Mucosa of descending colon (tissue), 3 donors: ENCODE data around the gene RAPH1. TPM values are rescaled to one million over a fixed set of nuclear protein-coding genes. Genes with fewer than 3 reads are reported as not detected.

Source experiments
- ATAC-seq: fragments of 200-7000 bp; cut with Tn5 transposase; one replicate; pipeline ENCODE4 v1.9.1; 2020; ENCODE audit warnings: mild to moderate bottlenecking, moderate library complexity
- DNase-seq, 3 donors: peaks; one replicate each; pipeline ENCODE4 v3.0.0-alpha.2; 2020
- H3K36me3 ChIP-seq: fragments of 200-600 bp; one replicate; pipeline ENCODE4 v1.8.0; 2021; ENCODE audit warnings: low read depth, mild to moderate bottlenecking
- H3K4me1 ChIP-seq: fragments of 200-600 bp; one replicate; pipeline ENCODE4 v1.8.0; 2021; ENCODE audit warnings: low read depth, mild to moderate bottlenecking
- H3K4me3 ChIP-seq: fragments of 200-600 bp; one replicate; pipeline ENCODE4 v1.8.0; 2021; ENCODE audit warnings: mild to moderate bottlenecking
- H3K9me3 ChIP-seq: fragments of 200-600 bp; one replicate; pipeline ENCODE4 v1.8.0; 2021; ENCODE audit warnings: mild to moderate bottlenecking
- CTCF ChIP-seq: fragments of 200-600 bp; IDR thresholded peaks from one replicate; pipeline ENCODE4 v1.8.0; 2022; ENCODE audit warnings: antibody characterized with exemption, mild to moderate bottlenecking
- intact Hi-C, 2 donors: fragments of 100-400 bp; cut with DNase I in 1 of 2; cut with micrococcal nuclease in 1 of 2; formaldehyde crosslinking; loops; one replicate each; pipeline versions ENCODE4 v1.11.0 to v1.11.1; 2022; cut with DNase I, micrococcal nuclease
- long read RNA-seq, 2 donors: library from polyadenylated mRNA; unstranded; transcript quantifications; one replicate each; pipeline ENCODE4 v2.0.0, GENCODE V29; 2019 to 2021
- total RNA-seq, 3 donors: library from RNA; stranded (reverse); fragmentation: NEBNext Ultra II Directional in 2 of 3; extraction: Animal tissue kit (Norgen Biotek cat#: 25700) in 2 of 3; gene quantifications; one replicate each; pipeline versions ENCODE4 v1.2.1 to v1.2.4, GENCODE V29; 2021 to 2023
- donor health status: DM: no; HTN: no; CAD: no; lungs with moderate emphysema.
- donor health status: DM: no; HTN: no; CAD: no.
- donor health status: DM: no; HTN: yes; CAD: no.

Gene RAPH1
- total RNA-seq, result 10 to 100 TPM; 48.4 to 60.2 (median 50.4) TPM
- long read RNA-seq, donor 1, partial matches to known transcripts, result 1 of 5 reads
- long read RNA-seq, donor 1, other reads (novel, unspliced or antisense), result 4 of 5 reads
- long read RNA-seq, donor 2, partial matches to known transcripts, result 1 of 3 reads
- long read RNA-seq, donor 2, other reads (novel, unspliced or antisense), result 2 of 3 reads

GRCh38 chr2:203535078-203535783 is at the start of gene RAPH1:
Gene RAPH1 (minus strand): TSS chr2:203535301. CDS start chr2:203495353, 39,948 bp downstream.
- TF ChIP-seq CTCF, result no peak
- H3K4me1 ChIP-seq, result peaks cover 5% of the 10 kb centered on the region
- DNase-seq, result peak; percentile 90 to 93 (median 92)
- H3K36me3 ChIP-seq, result no peaks in the 10 kb centered on the region
- peak; percentile 93 for ATAC-seq
- intact Hi-C loops, result no loop called here
- no peaks in the 10 kb centered on the region for H3K9me3 ChIP-seq
- H3K4me3 ChIP-seq, result peak within 1 kb of the TSS; percentile 81

- Histone ChIP-seq H3K4me1 (peaks cover 40% of the 10 kb centered on the region), H3K9me3 (no peaks in the 10 kb centered on the region), H3K36me3 (no peaks in the 10 kb centered on the region), H3K4me3 (no peak overlapping the region)
- no peak for TF ChIP-seq CTCF
- peak; percentile 88 for ATAC-seq
- peak in 1 of 3 donors; percentile 23 for DNase-seq
- intact Hi-C loops, result no loop called here
Measured at GRCh38 chr2:203584784-203585183, 49.7 kb upstream of the RAPH1 start.

- Histone ChIP-seq H3K9me3 (no peaks in the 10 kb centered on the region), H3K4me3 (no peak overlapping the region), H3K4me1 (peaks cover 51% of the 10 kb centered on the region), H3K36me3 (no peaks in the 10 kb centered on the region)
- DNase-seq (peak in 1 of 3 donors; percentile 19), ATAC-seq (peak; percentile 2)
- no peak for TF ChIP-seq CTCF
- intact Hi-C loops, result no loop called here
Measured at GRCh38 chr2:203583701-203584100, 48.6 kb upstream of the RAPH1 start.

GRCh38 chr2:203583084-203583695 is 48.1 kb upstream of the RAPH1 start:
- intact Hi-C loops, result no loop called here
- H3K36me3 ChIP-seq, result no peaks in the 10 kb centered on the region
- H3K4me3 ChIP-seq, result no peak overlapping the region
- ATAC-seq (no peak), DNase-seq (no peak)
- H3K4me1 ChIP-seq, result peaks cover 56% of the 10 kb centered on the region
- H3K9me3 ChIP-seq, result no peaks in the 10 kb centered on the region
- no peak for TF ChIP-seq CTCF

GRCh38 chr2:203582468-203582867 is 47.4 kb upstream of the RAPH1 start:
- ATAC-seq (peak; percentile 45), DNase-seq (peak in 1 of 3 donors; percentile 53)
- peaks cover 57% of the 10 kb centered on the region for H3K4me1 ChIP-seq

More at GRCh38 chr2:203582468-203582867, 47.4 kb upstream of the RAPH1 start:
- intact Hi-C loops, result no loop called here
- Histone ChIP-seq H3K36me3 (no peaks in the 10 kb centered on the region), H3K9me3 (no peaks in the 10 kb centered on the region), H3K4me3 (no peak overlapping the region)
- TF ChIP-seq CTCF, result no peak
